GM19438 (cell line): ENCODE measurements around the gene TLR8.
A peak's percentile ranks its signal among the peaks of the same experiment; 100 is the strongest.
"Not testable (repeated sequence)": the region's sequence is repeated elsewhere in the genome, so short reads cannot be mapped to it uniquely, and the experiment has no call there.

Source experiments
- ATAC-seq: cut with Tn5 transposase; IDR thresholded peaks from one replicate; pipeline ENCODE4 v1.9.1; 2021; ENCODE audit warnings: low read depth; ENCODE audit not compliant: unreplicated experiment

The TLR8 gene

GRCh38 chrX:12944452-12944851, 38.0 kb downstream of the TLR8 start:
- not testable (repeated sequence) for ATAC-seq

GRCh38 chrX:12945494-12945893, 39.1 kb downstream of the TLR8 start:
- no peak for ATAC-seq

- ATAC-seq, result no peak
Measured at GRCh38 chrX:12946406-12946805, 40.0 kb downstream of the TLR8 start.

GRCh38 chrX:12946838-12947544, 40.6 kb downstream of the TLR8 start:
- no peak for ATAC-seq

GRCh38 chrX:12947545-12948235, 41.3 kb downstream of the TLR8 start:
- no peak for ATAC-seq

GRCh38 chrX:12948495-12948894, 42.1 kb downstream of the TLR8 start:
- no peak for ATAC-seq

GRCh38 chrX:12949205-12949926, 42.9 kb downstream of the TLR8 start:
- no peak for ATAC-seq

- peak; percentile 62 for ATAC-seq
Measured at GRCh38 chrX:12949927-12950656, 43.7 kb downstream of the TLR8 start.

GRCh38 chrX:12950851-12951594, 44.6 kb downstream of the TLR8 start:
- peak; percentile 38 for ATAC-seq

- no peak for ATAC-seq
Measured at GRCh38 chrX:12951595-12951975, 45.2 kb downstream of the TLR8 start.

GRCh38 chrX:12953420-12953819, 47.0 kb downstream of the TLR8 start:
- ATAC-seq, result no peak

GRCh38 chrX:12954376-12954775, 48.0 kb downstream of the TLR8 start:
- no peak for ATAC-seq

GRCh38 chrX:12954981-12955380, 48.6 kb downstream of the TLR8 start:
- no peak for ATAC-seq

GRCh38 chrX:12955882-12956703, 49.7 kb downstream of the TLR8 start:
- peak; percentile 57 for ATAC-seq

GRCh38 chrX:12956704-12957534, 50.5 kb downstream of the TLR8 start:
- ATAC-seq, result peak; percentile 71

GRCh38 chrX:12958059-12958458, 51.6 kb downstream of the TLR8 start:
- no peak for ATAC-seq

- ATAC-seq, result no peak
Measured at GRCh38 chrX:12958461-12958860, 52.0 kb downstream of the TLR8 start.

GRCh38 chrX:12961196-12961718, 54.8 kb downstream of the TLR8 start:
- ATAC-seq, result no peak
